ENCODE data around the gene NCAN. TPM values are rescaled to one million over a fixed set of nuclear protein-coding genes. Genes with fewer than 3 reads are reported as not detected.

Gene NCAN
- total RNA-seq, 1 donor from 2014 or later: 186 TPM

- TF ChIP-seq CTCF (IDR thresholded peaks at IDR 0.05; ENCODE audit: partially characterized antibody, unreplicated experiment): no peak
- no peaks in the 10 kb centered on the region for H3K36me3 Mint-ChIP-seq (ENCODE audit: unreplicated experiment)
- H3K4me3 Mint-ChIP-seq (ENCODE audit: unreplicated experiment): no peak overlapping the region
- peaks cover 9% of the 10 kb centered on the region for H3K9me3 Mint-ChIP-seq (ENCODE audit: unreplicated experiment)
- DNase-seq: no peak
- H3K27me3 Mint-ChIP-seq (ENCODE audit: unreplicated experiment): peaks cover 18% of the 10 kb centered on the region
- H3K27ac Mint-ChIP-seq (ENCODE audit: unreplicated experiment): no peak overlapping the region
- peaks cover 4% of the 10 kb centered on the region for H3K4me1 Mint-ChIP-seq (ENCODE audit: low read depth, unreplicated experiment)
Observed at GRCh38 chr19:19270749-19271571, 59.2 kb downstream of the NCAN start.

GRCh38 chr19:19271828-19272599 lies 60.3 kb downstream of the NCAN start:
- H3K4me1 Mint-ChIP-seq (ENCODE audit: low read depth, unreplicated experiment): peaks cover 8% of the 10 kb centered on the region
- H3K27me3 Mint-ChIP-seq (ENCODE audit: unreplicated experiment): peaks cover 24% of the 10 kb centered on the region
- peak overlapping the region; percentile 82 for H3K4me3 Mint-ChIP-seq (ENCODE audit: unreplicated experiment)
- TF ChIP-seq CTCF (IDR thresholded peaks at IDR 0.05; ENCODE audit: partially characterized antibody, unreplicated experiment): no peak
- peaks cover 13% of the 10 kb centered on the region for H3K9me3 Mint-ChIP-seq (ENCODE audit: unreplicated experiment)
- peak overlapping the region; percentile 2 for H3K27ac Mint-ChIP-seq (ENCODE audit: unreplicated experiment)
- no peak for DNase-seq
- H3K36me3 Mint-ChIP-seq (ENCODE audit: unreplicated experiment): no peaks in the 10 kb centered on the region

- no peak for DNase-seq
- no peaks in the 10 kb centered on the region for H3K36me3 Mint-ChIP-seq (ENCODE audit: unreplicated experiment)
- TF ChIP-seq CTCF (IDR thresholded peaks at IDR 0.05; ENCODE audit: partially characterized antibody, unreplicated experiment): no peak
- H3K27ac Mint-ChIP-seq (ENCODE audit: unreplicated experiment): peak overlapping the region; percentile 43
- H3K4me3 Mint-ChIP-seq (ENCODE audit: unreplicated experiment): peak overlapping the region; percentile 58
- H3K27me3 Mint-ChIP-seq (ENCODE audit: unreplicated experiment): peaks cover 27% of the 10 kb centered on the region
- H3K9me3 Mint-ChIP-seq (ENCODE audit: unreplicated experiment): peaks cover 26% of the 10 kb centered on the region
- H3K4me1 Mint-ChIP-seq (ENCODE audit: low read depth, unreplicated experiment): peaks cover 15% of the 10 kb centered on the region
Observed at GRCh38 chr19:19274146-19274545, 62.4 kb downstream of the NCAN start.

GRCh38 chr19:19274716-19275565 lies 63.2 kb downstream of the NCAN start:
- no peak overlapping the region for H3K4me3 Mint-ChIP-seq (ENCODE audit: unreplicated experiment)
- H3K36me3 Mint-ChIP-seq (ENCODE audit: unreplicated experiment): no peaks in the 10 kb centered on the region
- H3K27me3 Mint-ChIP-seq (ENCODE audit: unreplicated experiment): peaks cover 26% of the 10 kb centered on the region
- H3K4me1 Mint-ChIP-seq (ENCODE audit: low read depth, unreplicated experiment): peaks cover 19% of the 10 kb centered on the region
- no peak for TF ChIP-seq CTCF (IDR thresholded peaks at IDR 0.05; ENCODE audit: partially characterized antibody, unreplicated experiment)
- H3K27ac Mint-ChIP-seq (ENCODE audit: unreplicated experiment): no peak overlapping the region
- H3K9me3 Mint-ChIP-seq (ENCODE audit: unreplicated experiment): peaks cover 25% of the 10 kb centered on the region
- no peak for DNase-seq
